GM19240 (cell line): ENCODE data around the gene CDH23.

Experiments used
- DNase-seq: peaks from one replicate; pipeline ENCODE4 v3.0.0; 2011; ENCODE audit warnings: low spot score; ENCODE audit not compliant: insufficient read length

The CDH23 gene

GRCh38 chr10:71555724-71556119 lies 159.0 kb downstream of the CDH23 start:
- DNase-seq = no peak

- no peak for DNase-seq
These were observed 162.3 kb downstream of the CDH23 start for GRCh38 chr10:71558991-71559390.

- no peak for DNase-seq
These were observed 164.4 kb downstream of the CDH23 start for GRCh38 chr10:71561003-71561574.

- no peak for DNase-seq
These were observed 165.5 kb downstream of the CDH23 start for GRCh38 chr10:71562181-71562580.

GRCh38 chr10:71562904-71563303 lies 166.2 kb downstream of the CDH23 start:
- no peak for DNase-seq

- DNase-seq = no peak
These were observed 167.6 kb downstream of the CDH23 start for GRCh38 chr10:71564194-71564820.

- DNase-seq = no peak
These were observed 168.7 kb downstream of the CDH23 start for GRCh38 chr10:71565284-71566000.

- no peak for DNase-seq
These were observed 170.3 kb downstream of the CDH23 start for GRCh38 chr10:71567006-71567405.

- no peak for DNase-seq
These were observed 172.3 kb downstream of the CDH23 start for GRCh38 chr10:71568896-71569492.

GRCh38 chr10:71569775-71570588 lies 173.3 kb downstream of the CDH23 start:
- DNase-seq = peak; percentile 80

GRCh38 chr10:71571460-71572175 lies 174.9 kb downstream of the CDH23 start:
- no peak for DNase-seq

- DNase-seq = no peak
These were observed 176.2 kb downstream of the CDH23 start for GRCh38 chr10:71572962-71573361.

- DNase-seq = no peak
These were observed 177.1 kb downstream of the CDH23 start for GRCh38 chr10:71573562-71574518.

- no peak for DNase-seq
These were observed 178.7 kb downstream of the CDH23 start for GRCh38 chr10:71575451-71575850.

- DNase-seq = no peak
These were observed 179.4 kb downstream of the CDH23 start for GRCh38 chr10:71575934-71576801.

- no peak for DNase-seq
These were observed 180.1 kb downstream of the CDH23 start for GRCh38 chr10:71576842-71577241.

GRCh38 chr10:71577345-71577744 lies 180.6 kb downstream of the CDH23 start:
- DNase-seq = no peak

- no peak for DNase-seq
These were observed 181.3 kb downstream of the CDH23 start for GRCh38 chr10:71578069-71578468.

- DNase-seq = no peak
These were observed 182.9 kb downstream of the CDH23 start for GRCh38 chr10:71579668-71580067.
